Upper lobe of left lung (tissue), 4 donors: ENCODE data around the gene SNAP47.

Experiments
- EP300 ChIP-seq, 4 donors: sonication (generic); formaldehyde crosslinking; IDR thresholded peaks; one replicate each; pipeline ENCODE4 v1.5.1; 2017; ENCODE audit warnings: antibody characterized with exemption in 4 of 4, control low read depth in 2 of 4
- POLR2A ChIP-seq, 4 donors: fragments of 450-650 bp; IDR thresholded peaks; one replicate each; pipeline ENCODE4 v1.5.1; 2016 to 2017; ENCODE audit warnings: antibody characterized with exemption in 4 of 4, mild to moderate bottlenecking in 2 of 4
- POLR2AphosphoS5 ChIP-seq, 2 donors: sonication (generic); formaldehyde crosslinking; IDR thresholded peaks; one replicate each; pipeline ENCODE4 v1.5.1; 2017; ENCODE audit warnings: antibody characterized with exemption in 2 of 2
- TF ChIP-seq, protein P1 (sequence below), 6 experiments: fragments of 450-650 bp in 4 of 6; fragments of 200-600 bp in 2 of 6; sonication (generic) in 2 of 6; IDR thresholded peaks; one replicate each; pipeline ENCODE4 v1.5.1; 2016 to 2019; ENCODE audit warnings: antibody characterized with exemption in 6 of 6

DNA sequence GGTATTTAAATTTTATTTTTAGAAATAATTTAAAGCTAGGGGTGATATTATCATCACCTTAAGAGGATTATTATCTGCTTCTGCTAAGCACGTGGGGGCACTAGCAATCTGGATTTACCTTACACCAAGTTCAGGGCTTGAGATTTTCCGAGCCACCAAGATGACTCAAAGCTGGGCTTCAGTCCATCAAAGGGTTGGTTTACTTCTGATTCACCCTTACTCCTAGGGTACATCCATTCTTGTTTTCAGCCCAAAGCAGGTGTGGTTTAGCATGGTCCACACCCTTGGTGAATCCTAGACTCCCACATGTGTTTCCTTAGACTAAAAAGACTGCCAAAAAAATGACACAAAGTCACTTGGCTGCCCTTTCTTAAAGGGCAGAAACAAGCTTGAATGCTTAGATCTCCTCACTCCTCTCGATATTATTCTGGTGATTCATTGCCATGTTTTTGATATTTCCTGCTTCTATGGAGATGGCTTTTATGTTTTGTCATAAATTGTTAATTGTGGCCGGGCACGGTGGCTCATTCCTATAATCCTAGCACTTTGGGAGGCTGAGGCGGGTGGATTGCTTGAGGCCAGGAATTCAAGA is 70.5 kb downstream of the SNAP47 start:
- TF ChIP-seq, protein P1, sequence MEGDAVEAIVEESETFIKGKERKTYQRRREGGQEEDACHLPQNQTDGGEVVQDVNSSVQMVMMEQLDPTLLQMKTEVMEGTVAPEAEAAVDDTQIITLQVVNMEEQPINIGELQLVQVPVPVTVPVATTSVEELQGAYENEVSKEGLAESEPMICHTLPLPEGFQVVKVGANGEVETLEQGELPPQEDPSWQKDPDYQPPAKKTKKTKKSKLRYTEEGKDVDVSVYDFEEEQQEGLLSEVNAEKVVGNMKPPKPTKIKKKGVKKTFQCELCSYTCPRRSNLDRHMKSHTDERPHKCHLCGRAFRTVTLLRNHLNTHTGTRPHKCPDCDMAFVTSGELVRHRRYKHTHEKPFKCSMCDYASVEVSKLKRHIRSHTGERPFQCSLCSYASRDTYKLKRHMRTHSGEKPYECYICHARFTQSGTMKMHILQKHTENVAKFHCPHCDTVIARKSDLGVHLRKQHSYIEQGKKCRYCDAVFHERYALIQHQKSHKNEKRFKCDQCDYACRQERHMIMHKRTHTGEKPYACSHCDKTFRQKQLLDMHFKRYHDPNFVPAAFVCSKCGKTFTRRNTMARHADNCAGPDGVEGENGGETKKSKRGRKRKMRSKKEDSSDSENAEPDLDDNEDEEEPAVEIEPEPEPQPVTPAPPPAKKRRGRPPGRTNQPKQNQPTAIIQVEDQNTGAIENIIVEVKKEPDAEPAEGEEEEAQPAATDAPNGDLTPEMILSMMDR (IDR thresholded peaks at IDR 0.05): no peak
- TF ChIP-seq POLR2AphosphoS5 (IDR thresholded peaks at IDR 0.05) (no peak), EP300 (IDR thresholded peaks at IDR 0.05) (no peak), POLR2A (IDR thresholded peaks at IDR 0.05) (no peak)
